Measurements from ENCODE around the gene EFTUD2. TPM values are rescaled to one million over a fixed set of nuclear protein-coding genes. Genes with fewer than 3 reads are reported as not detected.
A peak's percentile ranks its signal among the peaks of the same experiment; 100 is the strongest.

The EFTUD2 gene
- total RNA-seq, 1 donor from 2014 or later = 192 TPM

- no peaks in the 10 kb centered on the region for H3K27me3 Mint-ChIP-seq
- ChIA-PET CTCF (interaction anchor here (0.7 to 6.3 kb wide), 7 partner anchors 13 to 332 kb away, joined by 3 to 67 read pairs (median 6); no protein-coding TSS in a partner anchor), POLR2A (no interaction called here)
- no peaks in the 10 kb centered on the region for H3K9me3 Mint-ChIP-seq
- DNase-seq = peak; percentile 26
- no peak overlapping the region for H3K4me3 Mint-ChIP-seq
- peak; percentile 52 for ATAC-seq (ENCODE audit: low read depth)
- H3K27ac Mint-ChIP-seq = no peak overlapping the region
- intact Hi-C loops (cut with micrococcal nuclease) = loop anchor here (1.0 kb wide), 2 partner anchors 86 to 90 kb away; no protein-coding TSS in a partner anchor
- peaks cover 90% of the 10 kb centered on the region for H3K36me3 Mint-ChIP-seq (ENCODE audit: low read depth)
- no peaks in the 10 kb centered on the region for H3K4me1 Mint-ChIP-seq
- TF ChIP-seq CTCF (IDR thresholded peaks at IDR 0.05) = peak; percentile 41
Observed at GRCh38 chr17:44865231-44865660, 34.0 kb downstream of the EFTUD2 start.

GRCh38 chr17:44864831-44865230, 34.4 kb downstream of the EFTUD2 start:
- H3K27me3 Mint-ChIP-seq = no peaks in the 10 kb centered on the region
- ATAC-seq (ENCODE audit: low read depth) (no peak), DNase-seq (no peak)
- ChIA-PET POLR2A (no interaction called here), CTCF (interaction anchor here (0.7 to 6.3 kb wide), 9 partner anchors 12 to 331 kb away, joined by 3 to 67 read pairs (median 4); no protein-coding TSS in a partner anchor)
- intact Hi-C loops (cut with micrococcal nuclease) = loop anchor here (1.0 kb wide), 2 partner anchors 86 to 90 kb away; no protein-coding TSS in a partner anchor
- H3K27ac Mint-ChIP-seq = no peak overlapping the region
- no peak for TF ChIP-seq CTCF (IDR thresholded peaks at IDR 0.05)
- H3K36me3 Mint-ChIP-seq (ENCODE audit: low read depth) = peaks cover 90% of the 10 kb centered on the region
- H3K9me3 Mint-ChIP-seq = no peaks in the 10 kb centered on the region
- no peak overlapping the region for H3K4me3 Mint-ChIP-seq
- H3K4me1 Mint-ChIP-seq = no peaks in the 10 kb centered on the region

- Mint-ChIP-seq H3K4me3 (no peak overlapping the region), H3K9me3 (no peaks in the 10 kb centered on the region), H3K27ac (no peak overlapping the region), H3K4me1 (no peaks in the 10 kb centered on the region), H3K36me3 (ENCODE audit: low read depth) (peaks cover 88% of the 10 kb centered on the region), H3K27me3 (no peaks in the 10 kb centered on the region)
- no peak for TF ChIP-seq CTCF (IDR thresholded peaks at IDR 0.05)
- intact Hi-C loops (cut with micrococcal nuclease) = loop anchor here (2.0 kb wide), 1 partner anchor 20 kb away; no protein-coding TSS in a partner anchor
- ChIA-PET POLR2A (no interaction called here), CTCF (interaction anchor here (0.6 to 6.3 kb wide), 6 partner anchors 18 to 330 kb away, joined by 4 to 67 read pairs (median 10); no protein-coding TSS in a partner anchor)
- DNase-seq (no peak), ATAC-seq (ENCODE audit: low read depth) (no peak)
Observed at GRCh38 chr17:44863061-44863918, 36.0 kb downstream of the EFTUD2 start.

GRCh38 chr17:44862278-44862914, 36.8 kb downstream of the EFTUD2 start:
- CTCF ChIA-PET = interaction anchor here (2.0 to 6.3 kb wide), 2 partner anchors 82 to 87 kb away, joined by 5 to 67 read pairs; no protein-coding TSS in a partner anchor
- DNase-seq = no peak
- TF ChIP-seq CTCF (IDR thresholded peaks at IDR 0.05) = no peak
- Mint-ChIP-seq H3K27ac (no peak overlapping the region), H3K27me3 (no peaks in the 10 kb centered on the region), H3K36me3 (ENCODE audit: low read depth) (peaks cover 82% of the 10 kb centered on the region), H3K4me3 (no peak overlapping the region), H3K4me1 (no peaks in the 10 kb centered on the region), H3K9me3 (no peaks in the 10 kb centered on the region)
- no peak for ATAC-seq (ENCODE audit: low read depth)
- POLR2A ChIA-PET = interaction anchor here (0.6 kb wide), 1 partner anchor 15 kb away, joined by 3 read pairs; no protein-coding TSS in a partner anchor
- intact Hi-C loops (cut with micrococcal nuclease) = loop anchor here (2.0 kb wide), 1 partner anchor 20 kb away; no protein-coding TSS in a partner anchor

- Mint-ChIP-seq H3K36me3 (ENCODE audit: low read depth) (peaks cover 87% of the 10 kb centered on the region), H3K9me3 (no peaks in the 10 kb centered on the region), H3K27ac (peak overlapping the region; percentile 24), H3K4me1 (peaks cover 3% of the 10 kb centered on the region), H3K4me3 (no peak overlapping the region), H3K27me3 (no peaks in the 10 kb centered on the region)
- DNase-seq (no peak), ATAC-seq (ENCODE audit: low read depth) (no peak)
- no peak for TF ChIP-seq CTCF (IDR thresholded peaks at IDR 0.05)
- ChIA-PET POLR2A (no interaction called here), CTCF (no interaction called here)
- intact Hi-C loops (cut with micrococcal nuclease) = no loop called here
Observed at GRCh38 chr17:44859701-44860100, 39.5 kb downstream of the EFTUD2 start.
